ENCODE results near the gene TEX48.

Gene TEX48

GRCh38 chr9:114693248-114693855, 11.4 kb upstream of the TEX48 start:
- DNase-seq, result no peak

- no peak for DNase-seq
Observed at GRCh38 chr9:114691956-114692295, 9.9 kb upstream of the TEX48 start.

GRCh38 chr9:114691046-114691955, 9.3 kb upstream of the TEX48 start:
- peak in 3 of 5 donors; percentile 19 to 98 (median 24) for DNase-seq

- peak in 1 of 5 donors; percentile 32 for DNase-seq
Observed at GRCh38 chr9:114690308-114690707, 8.3 kb upstream of the TEX48 start.

- DNase-seq, result no peak
Observed at GRCh38 chr9:114689813-114690212, 7.8 kb upstream of the TEX48 start.

GRCh38 chr9:114688909-114689610, 7.1 kb upstream of the TEX48 start:
- DNase-seq, result no peak

GRCh38 chr9:114688379-114688778, 6.4 kb upstream of the TEX48 start:
- no peak for DNase-seq

GRCh38 chr9:114687034-114687433, 5.0 kb upstream of the TEX48 start:
- DNase-seq, result no peak

- peak in 1 of 5 donors; percentile 60 for DNase-seq
Observed at GRCh38 chr9:114685951-114686350, 4.0 kb upstream of the TEX48 start.

- DNase-seq, result no peak
Observed at GRCh38 chr9:114684036-114684435, 2.0 kb upstream of the TEX48 start.

- no peak for DNase-seq
Observed at GRCh38 chr9:114682846-114683245, 854 bp upstream of the TEX48 start.

GRCh38 chr9:114680259-114681001, 1.6 kb downstream of the TEX48 start:
- DNase-seq, result no peak

- no peak for DNase-seq
Observed at GRCh38 chr9:114678795-114679194, 3.2 kb downstream of the TEX48 start.

- no peak for DNase-seq
Observed at GRCh38 chr9:114678130-114678529, 3.9 kb downstream of the TEX48 start.

- DNase-seq, result no peak
Observed at GRCh38 chr9:114677418-114677817, 4.6 kb downstream of the TEX48 start.

GRCh38 chr9:114676901-114677300, 5.1 kb downstream of the TEX48 start:
- DNase-seq, result no peak

- DNase-seq, result no peak
Observed at GRCh38 chr9:114674798-114675540, 7.0 kb downstream of the TEX48 start.

GRCh38 chr9:114674076-114674797, 7.8 kb downstream of the TEX48 start:
- no peak for DNase-seq

GRCh38 chr9:114671605-114672004, 10.4 kb downstream of the TEX48 start:
- DNase-seq, result no peak

- no peak for DNase-seq
Observed at GRCh38 chr9:114669961-114670360, 12.0 kb downstream of the TEX48 start.

GRCh38 chr9:114668146-114668545, 13.8 kb downstream of the TEX48 start:
- no peak for DNase-seq
